Pulmonary artery endothelial cell (primary cell): ENCODE data around the gene TDRD3. TPM values are rescaled to one million over a fixed set of nuclear protein-coding genes. Genes with fewer than 3 reads are reported as not detected.

Experiments used
- total RNA-seq: library from RNA; depleted of rRNA; stranded (reverse); fragments of >200 nt; gene quantifications from 2 replicates; pipeline ENCODE4 v1.2.3, GENCODE V29; 2014

The TDRD3 gene
- total RNA-seq, 1 donor from 2014 or later: 11.9 TPM

Other genes with a start within 250 kb of the TDRD3 start
- 12.7 and 16.1 TPM in 2 replicates for gene DIAPH3, start 233.3 kb upstream of the TDRD3 start, total RNA-seq